GM15510 (cell line): ENCODE data around the gene C10orf67.

Source experiments
- POLR2A ChIP-seq: IDR thresholded peaks from 3 replicates; pipeline ENCODE4 v1.6.1; 2011; ENCODE audit warnings: borderline replicate concordance; ENCODE audit not compliant: insufficient read length; ENCODE audit errors: extremely low read depth

Gene C10orf67

GRCh38 chr10:23294638-23295247, 49.9 kb downstream of the C10orf67 start:
- no peak for TF ChIP-seq POLR2A

- TF ChIP-seq POLR2A: no peak
These were observed 50.5 kb downstream of the C10orf67 start for GRCh38 chr10:23293973-23294590.

GRCh38 chr10:23293145-23293724, 51.4 kb downstream of the C10orf67 start:
- TF ChIP-seq POLR2A: no peak

- no peak for TF ChIP-seq POLR2A
These were observed 52.9 kb downstream of the C10orf67 start for GRCh38 chr10:23291551-23292334.

- no peak for TF ChIP-seq POLR2A
These were observed 59.8 kb downstream of the C10orf67 start for GRCh38 chr10:23284674-23285335.

- no peak for TF ChIP-seq POLR2A
These were observed 60.4 kb downstream of the C10orf67 start for GRCh38 chr10:23284155-23284554.

- no peak for TF ChIP-seq POLR2A
These were observed 60.9 kb downstream of the C10orf67 start for GRCh38 chr10:23283680-23284079.

- no peak for TF ChIP-seq POLR2A
These were observed 63.6 kb downstream of the C10orf67 start for GRCh38 chr10:23281044-23281433.

- TF ChIP-seq POLR2A: no peak
These were observed 64.1 kb downstream of the C10orf67 start for GRCh38 chr10:23280419-23281043.

GRCh38 chr10:23275355-23275754, 69.2 kb downstream of the C10orf67 start:
- no peak for TF ChIP-seq POLR2A

- TF ChIP-seq POLR2A: no peak
These were observed 74.1 kb downstream of the C10orf67 start for GRCh38 chr10:23270531-23270930.

GRCh38 chr10:23263441-23264164, 81.0 kb downstream of the C10orf67 start:
- no peak for TF ChIP-seq POLR2A

- no peak for TF ChIP-seq POLR2A
These were observed 81.7 kb downstream of the C10orf67 start for GRCh38 chr10:23262928-23263327.

- TF ChIP-seq POLR2A: no peak
These were observed 86.1 kb downstream of the C10orf67 start for GRCh38 chr10:23258516-23258915.

- TF ChIP-seq POLR2A: no peak
These were observed 90.8 kb downstream of the C10orf67 start for GRCh38 chr10:23253780-23254179.

GRCh38 chr10:23238015-23238414, 106.6 kb downstream of the C10orf67 start:
- no peak for TF ChIP-seq POLR2A
